H1 (cell line): ENCODE data around the gene CASP8AP2. TPM values are rescaled to one million over a fixed set of nuclear protein-coding genes. Genes with fewer than 3 reads are reported as not detected.

ENCODE experiments used
- CTCF ChIA-PET: fragments of 300-600 bp; sonication (Branson Sonifier 250); formaldehyde crosslinking; loops from one replicate; lab custom pipeline; 2021; ENCODE audit not compliant: partially characterized antibody; lab: Charles Lee
- POLR2A ChIA-PET: fragments of 300-600 bp; sonication (Branson Sonifier 250); formaldehyde crosslinking; loops from one replicate; lab custom pipeline; 2021; ENCODE audit warnings: inconsistent platforms; ENCODE audit not compliant: partially characterized antibody; lab: Charles Lee
- DNase-seq, 2 experiments: peaks; one replicate each; pipeline versions ENCODE4 v3.0.0 to v3.0.0-alpha.2; 2010 to 2022; ENCODE audit warnings: low spot score in 2 of 2, low read depth in 1 of 2, mixed read lengths in 1 of 2
- FAIRE-seq: peaks from 2 replicates; lab custom pipeline; 2011; peaks lifted over from hg19 to GRCh38; lab: Jason Lieb, UNC
- H2AFZ ChIP-seq: 2 replicates; pipeline ENCODE4 v1.8.1; 2012; ENCODE audit warnings: low read length, inconsistent platforms
- H2AK5ac ChIP-seq: 2 replicates; pipeline ENCODE4 v1.6.1; 2013; ENCODE audit warnings: low read depth, low read length
- H2BK120ac ChIP-seq: replicated peaks from 2 replicates; pipeline ENCODE3; 2013; ENCODE audit warnings: low read depth, low read length, inconsistent platforms
- H2BK12ac ChIP-seq: 2 replicates; pipeline ENCODE4 v1.6.1; 2013; ENCODE audit warnings: low read depth, low read length
- H2BK15ac ChIP-seq: 2 replicates; pipeline ENCODE4 v1.6.1; 2013; ENCODE audit warnings: low read length
- H2BK20ac ChIP-seq: 2 replicates; pipeline ENCODE4 v1.6.1; 2013; ENCODE audit warnings: low read length
- H2BK5ac ChIP-seq: 2 replicates; pipeline ENCODE4 v1.6.1; 2013; ENCODE audit warnings: low read depth, low read length
- H3K14ac ChIP-seq: 2 replicates; pipeline ENCODE4 v1.6.1; 2013; ENCODE audit warnings: inconsistent platforms; ENCODE audit not compliant: insufficient read length
- H3K18ac ChIP-seq: 2 replicates; pipeline ENCODE4 v1.6.1; 2013; ENCODE audit warnings: low read length; ENCODE audit errors: extremely low read depth
- H3K23ac ChIP-seq: 2 replicates; pipeline ENCODE4 v1.6.1; 2013; ENCODE audit warnings: inconsistent platforms; ENCODE audit not compliant: insufficient read length
- H3K23me2 ChIP-seq: 2 replicates; pipeline ENCODE4 v1.6.1; 2013; ENCODE audit warnings: low read depth, low read length
- H3K27ac ChIP-seq: 2 replicates; pipeline ENCODE4 v1.6.1; 2011; ENCODE audit warnings: low read depth, low read length, inconsistent platforms
- H3K27me3 ChIP-seq, 4 experiments: replicated peaks in 1 of 4; 1 replicate in 1 of 4; 2 replicates in 3 of 4; pipeline versions ENCODE4 v1.6.1 to v1.8.1; 2011 to 2013; ENCODE audit warnings: low read length in 3 of 4, mild to moderate bottlenecking in 3 of 4, inconsistent platforms in 2 of 4, mixed read lengths in 2 of 4, moderate library complexity in 1 of 4; ENCODE audit not compliant: control insufficient read depth in 3 of 4, insufficient read depth in 3 of 4; ENCODE audit errors: extremely low read depth in 1 of 4
- H3K36me3 ChIP-seq, 4 experiments: 2 replicates each; pipeline versions ENCODE4 v1.6.1 to v1.8.1; 2011 to 2013; ENCODE audit warnings: mild to moderate bottlenecking in 4 of 4, low read length in 3 of 4, moderate library complexity in 2 of 4, control low read depth in 1 of 4, inconsistent platforms in 1 of 4; ENCODE audit not compliant: insufficient read depth in 4 of 4, control insufficient read depth in 2 of 4
- H3K4ac ChIP-seq: replicated peaks from 2 replicates; pipeline ENCODE3; 2013; ENCODE audit warnings: low read length, low read depth, mixed read lengths, inconsistent platforms; ENCODE audit not compliant: insufficient read length
- H3K4me1 ChIP-seq, 4 experiments: replicated peaks in 1 of 4; 1 replicate in 1 of 4; 2 replicates in 3 of 4; pipeline versions ENCODE4 v1.6.1 to v1.8.1; 2011 to 2013; ENCODE audit warnings: low read length in 3 of 4, inconsistent platforms in 2 of 4, mixed read lengths in 1 of 4; ENCODE audit not compliant: insufficient read depth in 4 of 4, control insufficient read depth in 3 of 4
- H3K4me2 ChIP-seq, 2 experiments: 2 replicates each; pipeline versions ENCODE4 v1.6.1 to v1.8.1; 2011 to 2013; ENCODE audit warnings: low read depth in 2 of 2, low read length in 2 of 2, control low read depth in 1 of 2, inconsistent platforms in 1 of 2, mild to moderate bottlenecking in 1 of 2; ENCODE audit not compliant: insufficient read depth in 1 of 2
- H3K4me3 ChIP-seq, 4 experiments: fragments of 200-600, 300-600 bp in 1 of 4; sonication (generic), shearing (Covaris generic), sonication (Bioruptor Twin) in 1 of 4; 2 replicates each; pipeline versions ENCODE4 v1.5.1 to v1.8.1; 2011 to 2016; ENCODE audit warnings: low read length in 4 of 4, low read depth in 3 of 4, control low read depth in 2 of 4, inconsistent platforms in 2 of 4, mild to moderate bottlenecking in 2 of 4, mixed read lengths in 1 of 4, moderate library complexity in 1 of 4; ENCODE audit not compliant: insufficient read depth in 2 of 4; ENCODE audit errors: extremely low read depth in 1 of 4
- H3K56ac ChIP-seq: replicated peaks from 2 replicates; pipeline ENCODE3; 2013; ENCODE audit warnings: low read depth, mild to moderate bottlenecking, mixed read lengths, low read length, inconsistent platforms; ENCODE audit not compliant: insufficient read length
- H3K79me1 ChIP-seq: 2 replicates; pipeline ENCODE4 v1.6.1; 2013; ENCODE audit warnings: low read depth, low read length, control low read depth
- H3K79me2 ChIP-seq, 2 experiments: 2 replicates each; pipeline versions ENCODE4 v1.6.1 to v1.8.1; 2012 to 2013; ENCODE audit warnings: low read length in 2 of 2, mild to moderate bottlenecking in 2 of 2, inconsistent platforms in 1 of 2; ENCODE audit not compliant: insufficient read depth in 2 of 2, control insufficient read depth in 1 of 2
- H3K9ac ChIP-seq, 4 experiments: replicated peaks in 1 of 4; 1 replicate in 1 of 4; 2 replicates in 3 of 4; pipeline versions ENCODE4 v1.6.1 to v1.8.1; 2011 to 2013; ENCODE audit warnings: low read depth in 3 of 4, low read length in 3 of 4, control low read depth in 2 of 4, mild to moderate bottlenecking in 2 of 4, moderate library complexity in 2 of 4, inconsistent platforms in 1 of 4; ENCODE audit errors: extremely low read depth in 1 of 4
- H3K9me3 ChIP-seq, 2 experiments: 2 replicates each; pipeline versions ENCODE4 v1.6.1 to v1.8.1; 2012 to 2013; ENCODE audit warnings: mild to moderate bottlenecking in 2 of 2, moderate library complexity in 2 of 2, control low read depth in 1 of 2, inconsistent platforms in 1 of 2, low read depth in 1 of 2, low read length in 1 of 2, mixed read lengths in 1 of 2; ENCODE audit not compliant: insufficient read depth in 2 of 2
- H4K20me1 ChIP-seq, 2 experiments: replicated peaks in 1 of 2; 2 replicates each; pipeline versions ENCODE3 to v1.8.1; 2011 to 2013; ENCODE audit warnings: inconsistent platforms in 2 of 2, low read length in 2 of 2, mild to moderate bottlenecking in 1 of 2; ENCODE audit not compliant: insufficient read depth in 2 of 2, control insufficient read depth in 1 of 2
- H4K5ac ChIP-seq: 2 replicates; pipeline ENCODE4 v1.6.1; 2013; ENCODE audit warnings: low read length, low read depth, mixed read lengths, inconsistent platforms; ENCODE audit not compliant: insufficient read length
- H4K8ac ChIP-seq: 2 replicates; pipeline ENCODE4 v1.8.0; 2013; ENCODE audit warnings: mild to moderate bottlenecking, moderate library complexity, low read length, inconsistent platforms; ENCODE audit not compliant: insufficient read depth; ENCODE audit errors: extremely low read depth
- H4K91ac ChIP-seq: replicated peaks from 2 replicates; pipeline ENCODE3; 2013; ENCODE audit warnings: low read length, mixed read lengths, inconsistent platforms; ENCODE audit not compliant: insufficient read length
- BACH1 ChIP-seq: IDR thresholded peaks from 2 replicates; pipeline ENCODE4 v1.6.1; 2012; ENCODE audit warnings: low read length, improper control_type of control experiment
- BCL11A ChIP-seq, 2 experiments: IDR thresholded peaks; one replicate each; pipeline ENCODE4 v1.6.1; 2011; ENCODE audit warnings: low read depth in 2 of 2, low read length in 2 of 2, mild to moderate bottlenecking in 2 of 2
- CBX8 ChIP-seq: fragments of 300-800, 300-1000 bp; sonication (generic); IDR thresholded peaks from 2 replicates; pipeline ENCODE4 v1.7.1; 2016; ENCODE audit warnings: low read depth, low read length, borderline replicate concordance
- CREB1 ChIP-seq: IDR thresholded peaks from 2 replicates; pipeline ENCODE4 v1.6.1; 2012; ENCODE audit warnings: inconsistent platforms
- HDAC2 ChIP-seq, 2 experiments: fragments of 300-600 bp in 1 of 2; sonication (generic) in 1 of 2; IDR thresholded peaks; 2 replicates each; pipeline ENCODE4 v1.6.1; 2011 to 2012; ENCODE audit warnings: low read depth in 2 of 2, low read length in 2 of 2, mild to moderate bottlenecking in 2 of 2, moderate library complexity in 2 of 2, borderline replicate concordance in 1 of 2, inconsistent platforms in 1 of 2
- JUND ChIP-seq: IDR thresholded peaks from 2 replicates; pipeline ENCODE4 v1.6.1; 2011; ENCODE audit warnings: mild to moderate bottlenecking, improper control_type of control experiment, low read length
- KDM1A ChIP-seq: fragments of 200-600, 300-600 bp; sonication (generic); IDR thresholded peaks from 2 replicates; pipeline ENCODE4 v1.7.1; 2016; ENCODE audit warnings: mild to moderate bottlenecking, low read length, borderline replicate concordance
- KDM4A ChIP-seq: IDR thresholded peaks from one replicate; pipeline ENCODE4 v1.7.1; 2012; ENCODE audit warnings: low read depth, mild to moderate bottlenecking, moderate library complexity, low read length, inconsistent platforms; ENCODE audit not compliant: severe bottlenecking
- NANOG ChIP-seq: IDR thresholded peaks from 2 replicates; pipeline ENCODE4 v1.6.1; 2011; ENCODE audit warnings: low read length, low read depth, mild to moderate bottlenecking, inconsistent platforms; ENCODE audit not compliant: insufficient read depth, poor library complexity, severe bottlenecking
- NRF1 ChIP-seq: IDR thresholded peaks from 2 replicates; pipeline ENCODE4 v1.6.1; 2011; ENCODE audit warnings: mild to moderate bottlenecking, low read depth, low read length, improper control_type of control experiment
- POLR2A ChIP-seq, 2 experiments: IDR thresholded peaks; 1 replicate in 1 of 2; 2 replicates in 1 of 2; pipeline ENCODE4 v1.6.1; 2011; ENCODE audit warnings: low read depth in 2 of 2, low read length in 2 of 2, mild to moderate bottlenecking in 2 of 2; ENCODE audit errors: control extremely low read depth in 1 of 2
- POU5F1 ChIP-seq: IDR thresholded peaks from 2 replicates; pipeline ENCODE4 v1.6.1; 2011; ENCODE audit warnings: low read depth, mild to moderate bottlenecking, low read length, moderate library complexity
- SP1 ChIP-seq: IDR thresholded peaks from 2 replicates; pipeline ENCODE4 v1.6.1; 2011; ENCODE audit warnings: low read depth, low read length
- SP4 ChIP-seq: IDR thresholded peaks from 2 replicates; pipeline ENCODE4 v1.6.1; 2012; ENCODE audit warnings: low read length, inconsistent platforms
- ZNF274 ChIP-seq: IDR thresholded peaks from 2 replicates; pipeline ENCODE4 v1.7.0; 2012; ENCODE audit warnings: low read length, borderline replicate concordance; ENCODE audit errors: extremely low read depth
- WGBS, 2 experiments: shearing (Covaris generic) in 1 of 2; methylation state at CpG; one replicate each; pipeline versions ENCODE4 v1.1.6 to v1.1.7; 2013 to 2015; ENCODE audit warnings: low lambda C conversion rate in 2 of 2, mixed read lengths in 2 of 2, inconsistent platforms in 1 of 2, low coverage in 1 of 2, missing lambda C conversion rate in 1 of 2; ENCODE audit not compliant: insufficient replicate concordance in 2 of 2, insufficient coverage in 1 of 2, insufficient read length in 1 of 2; ENCODE audit errors: extremely low coverage in 1 of 2, missing lambda C conversion rate in 1 of 2; 5-methylcytosine and 5-hydroxymethylcytosine counted together
- polyA plus RNA-seq, 7 experiments: library from polyadenylated mRNA; depleted of rRNA in 3 of 7; stranded (reverse) in 5 of 7; unstranded in 2 of 7; fragments of >200 nt in 5 of 7; fragments of 200-250 nt in 2 of 7; gene quantifications; 1 replicate in 5 of 7; 2 replicates in 1 of 7; 4 replicates in 1 of 7; pipeline versions ENCODE4 v1.2.1 to v1.2.3, GENCODE V29; 2011 to 2013; ENCODE audit warnings: missing spikeins in 2 of 7, mixed read lengths in 2 of 7
- total RNA-seq: library from RNA; stranded (reverse); fragmentation: NEBNext Ultra II Directional; extraction: Animal tissue kit (Norgen Biotek cat#: 25700); gene quantifications from 2 replicates; pipeline ENCODE4 v1.2.1, GENCODE V29; 2021

The CASP8AP2 gene
- total and polyA plus RNA-seq, 2 of the 8 experiments (the other 6 are each of a cell fraction or from before 2014, with no cell fraction given): 6.9 to 32.1 TPM

GRCh38 chr6:89805814-89806371 lies 23.8 kb upstream of the CASP8AP2 start:
- H3K18ac ChIP-seq: no peak overlapping the region
- no peak overlapping the region for H3K14ac ChIP-seq
- H3K79me2 ChIP-seq: peaks cover 18 to 96% of the 10 kb centered on the region in 2 experiments
- H2AFZ ChIP-seq: no peak overlapping the region
- no peak overlapping the region for H4K8ac ChIP-seq
- H3K4me1 ChIP-seq: peaks cover 0 to 8% (median 3%) of the 10 kb centered on the region in 4 experiments; a peak in 3 of 7 replicates
- H3K4ac ChIP-seq: no peak overlapping the region
- H3K36me3 ChIP-seq: peaks cover 0 to 16% (median 4%) of the 10 kb centered on the region in 4 experiments; a peak in 5 of 8 replicates
- no peak overlapping the region for H3K9ac ChIP-seq
- H4K5ac ChIP-seq: no peak overlapping the region
- no peak overlapping the region for H2BK12ac ChIP-seq
- TF ChIP-seq CBX8: no peak
- TF ChIP-seq SP4: no peak
- no peak for TF ChIP-seq POLR2A (IDR thresholded peaks at IDR 0.05; ENCODE audit: control extremely low read depth in 1 of 2, low read depth in 2 of 2, low read length in 2 of 2)
- no peak for TF ChIP-seq SP1
- no peak for TF ChIP-seq HDAC2 (IDR thresholded peaks at IDR 0.05; ENCODE audit: borderline replicate concordance in 1 of 2, low read depth in 2 of 2, low read length in 2 of 2)
- no peak for TF ChIP-seq KDM4A
- TF ChIP-seq BACH1: no peak
- TF ChIP-seq JUND: no peak
- no peak for TF ChIP-seq BCL11A (IDR thresholded peaks at IDR 0.05; ENCODE audit: low read depth in 2 of 2, low read length in 2 of 2)
- TF ChIP-seq NRF1: no peak
- TF ChIP-seq ZNF274: no peak
- TF ChIP-seq CREB1: no peak
- no peak for TF ChIP-seq NANOG
- TF ChIP-seq KDM1A: no peak
- no peak for TF ChIP-seq POU5F1
- no peak overlapping the region for H2AK5ac ChIP-seq
- no peaks in the 10 kb centered on the region for H3K9me3 ChIP-seq
- H3K79me1 ChIP-seq: peaks cover 12% of the 10 kb centered on the region; the same call in 1 of the 2 replicates
- no peak overlapping the region for H3K4me2 ChIP-seq
- no peak overlapping the region for H3K4me3 ChIP-seq
- H2BK20ac ChIP-seq: no peak overlapping the region
- H3K23me2 ChIP-seq: no peaks in the 10 kb centered on the region
- FAIRE-seq: no peak
- no peak overlapping the region for H2BK15ac ChIP-seq
- no peak overlapping the region for H3K23ac ChIP-seq
- no peaks in the 10 kb centered on the region for H3K27me3 ChIP-seq
- no peak overlapping the region for H2BK5ac ChIP-seq
- no peak overlapping the region for H3K27ac ChIP-seq
- CTCF ChIA-PET: interaction anchor here (5.7 kb wide), 1 partner anchor 13 kb away, joined by 27 read pairs; no protein-coding TSS in a partner anchor
- 91% methylated on average over 6 of the region's 6 CpGs; no CpG with 5 or more reads in 1 of the 2 experiments for WGBS, 2 experiments
- no peak overlapping the region for H3K56ac ChIP-seq
- no peak overlapping the region for H4K91ac ChIP-seq
- peaks cover 4% of the 10 kb centered on the region in 2 experiments for H4K20me1 ChIP-seq
- DNase-seq: no peak
- no peak overlapping the region for H2BK120ac ChIP-seq
- POLR2A ChIA-PET: interaction anchor here (0.9 to 8.6 kb wide), 5 partner anchors 9 to 35 kb away, joined by 3 to 72 read pairs (median 4); partner anchors contain the start of genes CASP8AP2 and MDN1
